Measurements from ENCODE around the gene AHRR. TPM values are rescaled to one million over a fixed set of nuclear protein-coding genes. Genes with fewer than 3 reads are reported as not detected.

Gene AHRR
- total RNA-seq, 4 donors from 2014 or later = 0.26 to 9.1 (median 6.6) TPM; not detected in 1

GRCh38 chr5:313806-314376 lies 7.6 kb upstream of the AHRR start:
- no peak for TF ChIP-seq POLR2A (IDR thresholded peaks at IDR 0.05)
- TF ChIP-seq, protein P1, sequence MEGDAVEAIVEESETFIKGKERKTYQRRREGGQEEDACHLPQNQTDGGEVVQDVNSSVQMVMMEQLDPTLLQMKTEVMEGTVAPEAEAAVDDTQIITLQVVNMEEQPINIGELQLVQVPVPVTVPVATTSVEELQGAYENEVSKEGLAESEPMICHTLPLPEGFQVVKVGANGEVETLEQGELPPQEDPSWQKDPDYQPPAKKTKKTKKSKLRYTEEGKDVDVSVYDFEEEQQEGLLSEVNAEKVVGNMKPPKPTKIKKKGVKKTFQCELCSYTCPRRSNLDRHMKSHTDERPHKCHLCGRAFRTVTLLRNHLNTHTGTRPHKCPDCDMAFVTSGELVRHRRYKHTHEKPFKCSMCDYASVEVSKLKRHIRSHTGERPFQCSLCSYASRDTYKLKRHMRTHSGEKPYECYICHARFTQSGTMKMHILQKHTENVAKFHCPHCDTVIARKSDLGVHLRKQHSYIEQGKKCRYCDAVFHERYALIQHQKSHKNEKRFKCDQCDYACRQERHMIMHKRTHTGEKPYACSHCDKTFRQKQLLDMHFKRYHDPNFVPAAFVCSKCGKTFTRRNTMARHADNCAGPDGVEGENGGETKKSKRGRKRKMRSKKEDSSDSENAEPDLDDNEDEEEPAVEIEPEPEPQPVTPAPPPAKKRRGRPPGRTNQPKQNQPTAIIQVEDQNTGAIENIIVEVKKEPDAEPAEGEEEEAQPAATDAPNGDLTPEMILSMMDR (IDR thresholded peaks at IDR 0.05) = no peak
- DNase-seq = no peak
- Histone ChIP-seq H3K36me3 (no peaks in the 10 kb centered on the region), H3K4me3 (no peak overlapping the region), H3K4me1 (no peaks in the 10 kb centered on the region), H3K27me3 (no peaks in the 10 kb centered on the region), H3K9me3 (no peaks in the 10 kb centered on the region), H3K27ac (no peak overlapping the region)
- intact Hi-C loops (cut with DNase I; ENCODE audit: low total_unique reads) = no loop called here

DNA sequence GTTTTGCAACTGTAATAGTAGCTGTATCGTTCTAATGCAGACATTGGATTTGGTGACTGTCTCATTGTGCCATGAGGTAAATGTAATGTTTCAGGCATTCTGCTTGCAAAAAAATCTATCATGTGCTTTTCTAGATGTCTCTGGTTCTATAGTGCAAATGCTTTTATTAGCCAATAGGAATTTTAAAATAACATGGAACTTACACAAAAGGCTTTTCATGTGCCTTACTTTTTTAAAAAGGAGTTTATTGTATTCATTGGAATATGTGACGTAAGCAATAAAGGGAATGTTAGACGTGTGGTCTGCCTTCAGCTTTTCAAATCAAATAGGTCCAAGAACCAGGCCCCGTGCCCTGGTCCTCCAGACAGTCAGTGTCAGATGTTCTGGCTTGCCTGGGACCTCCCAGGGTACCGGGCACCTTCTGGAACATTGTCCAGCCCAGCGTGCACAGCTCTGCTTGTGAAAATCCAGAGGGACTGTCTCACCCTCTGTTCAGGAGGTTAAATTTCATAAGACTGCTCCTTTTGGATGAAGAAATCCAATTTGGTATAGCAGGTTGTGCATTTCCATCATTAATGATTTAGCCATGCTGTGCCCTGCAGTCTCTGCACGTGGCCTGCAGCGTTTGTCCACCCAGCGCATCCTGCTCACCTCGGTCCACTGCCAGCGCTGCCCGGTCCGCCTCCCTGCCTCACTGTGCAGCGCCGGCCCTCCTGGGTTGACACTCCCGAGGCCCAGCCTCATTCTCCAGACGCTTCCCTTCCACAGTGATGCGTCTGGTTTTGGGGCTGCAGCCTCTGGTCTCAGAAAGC lies 6.6 kb upstream of the AHRR start:
- H3K4me3 ChIP-seq = no peak overlapping the region
- H3K9me3 ChIP-seq = no peaks in the 10 kb centered on the region
- no peaks in the 10 kb centered on the region for H3K4me1 ChIP-seq
- H3K36me3 ChIP-seq = no peaks in the 10 kb centered on the region
- no peak for TF ChIP-seq POLR2A (IDR thresholded peaks at IDR 0.05)
- TF ChIP-seq, protein P1 (IDR thresholded peaks at IDR 0.05) = no peak
- no peak overlapping the region for H3K27ac ChIP-seq
- peaks cover 0 to 4% of the 10 kb centered on the region in 2 donors for H3K27me3 ChIP-seq
- intact Hi-C loops (cut with DNase I; ENCODE audit: low total_unique reads) = no loop called here
- DNase-seq = no peak

- Histone ChIP-seq H3K27me3 (peaks cover 0 to 12% of the 10 kb centered on the region in 2 donors), H3K4me3 (no peak overlapping the region), H3K27ac (no peak overlapping the region), H3K4me1 (peaks cover 0 to 2% of the 10 kb centered on the region in 2 donors), H3K36me3 (no peaks in the 10 kb centered on the region), H3K9me3 (no peaks in the 10 kb centered on the region)
- TF ChIP-seq, protein P1 (IDR thresholded peaks at IDR 0.05) = no peak
- TF ChIP-seq POLR2A (IDR thresholded peaks at IDR 0.05) = no peak
- intact Hi-C loops (cut with DNase I; ENCODE audit: low total_unique reads) = no loop called here
- DNase-seq = no peak
These were observed 5.9 kb upstream of the AHRR start for GRCh38 chr5:315488-316209.

DNA sequence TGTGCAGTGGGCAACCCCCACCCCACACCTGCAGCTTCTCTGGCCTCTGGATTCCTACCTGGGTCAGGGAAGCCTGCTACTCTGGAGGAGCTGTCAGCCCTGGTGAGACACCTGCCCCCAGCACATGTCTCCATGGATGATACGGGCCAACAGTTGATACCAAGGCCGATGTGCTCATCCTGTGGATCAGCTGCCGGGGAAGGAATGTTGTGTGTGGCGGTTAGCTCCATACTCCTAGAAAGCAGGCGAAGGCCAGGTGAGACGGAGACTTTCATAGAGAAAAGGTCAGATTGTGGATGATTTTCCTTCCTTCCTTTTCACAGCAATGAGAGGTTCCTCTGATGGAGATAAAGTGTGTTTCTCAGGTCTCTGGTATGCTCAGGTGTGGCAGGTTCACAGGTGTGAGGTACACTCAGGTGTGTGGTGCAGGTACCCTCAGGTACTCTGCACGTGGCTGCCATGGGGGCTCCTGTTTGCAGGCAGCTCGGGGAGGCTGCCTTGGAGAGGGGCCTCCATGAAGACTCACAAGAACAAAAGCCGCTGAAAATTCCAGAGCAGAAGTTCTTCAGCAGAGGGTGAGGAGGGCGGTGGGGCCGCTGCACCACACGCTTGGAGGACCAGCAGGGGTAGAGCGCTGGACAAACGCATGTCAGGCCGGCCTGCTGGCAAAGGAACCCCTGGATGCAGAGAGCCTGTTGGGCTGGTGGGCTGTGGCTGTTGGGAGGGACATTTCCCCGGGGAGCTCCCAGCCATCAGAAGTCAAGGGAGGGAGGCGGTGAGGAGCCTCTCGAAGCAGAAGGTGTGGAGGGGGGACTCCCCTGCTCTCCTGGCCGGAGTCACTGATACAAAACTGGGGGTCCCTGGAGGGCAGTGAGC lies 5.1 kb upstream of the AHRR start:
- Histone ChIP-seq H3K4me3 (no peak overlapping the region), H3K4me1 (peaks cover 0 to 10% of the 10 kb centered on the region in 2 donors), H3K9me3 (no peaks in the 10 kb centered on the region), H3K27ac (no peak overlapping the region), H3K36me3 (no peaks in the 10 kb centered on the region), H3K27me3 (peaks cover 0 to 14% of the 10 kb centered on the region in 2 donors)
- TF ChIP-seq, protein P1 (IDR thresholded peaks at IDR 0.05) = no peak
- TF ChIP-seq POLR2A (IDR thresholded peaks at IDR 0.05) = no peak
- no peak for DNase-seq
- intact Hi-C loops (cut with DNase I; ENCODE audit: low total_unique reads) = no loop called here
